ENCODE measurements around the gene PCNX4. TPM values are rescaled to one million over a fixed set of nuclear protein-coding genes. Genes with fewer than 3 reads are reported as not detected.

PCNX4 gene
- total and polyA plus RNA-seq, 2 donors (not counting 1 experiment from before 2014, with no cell fraction given) = 57.8 to 95.0 TPM

DNA sequence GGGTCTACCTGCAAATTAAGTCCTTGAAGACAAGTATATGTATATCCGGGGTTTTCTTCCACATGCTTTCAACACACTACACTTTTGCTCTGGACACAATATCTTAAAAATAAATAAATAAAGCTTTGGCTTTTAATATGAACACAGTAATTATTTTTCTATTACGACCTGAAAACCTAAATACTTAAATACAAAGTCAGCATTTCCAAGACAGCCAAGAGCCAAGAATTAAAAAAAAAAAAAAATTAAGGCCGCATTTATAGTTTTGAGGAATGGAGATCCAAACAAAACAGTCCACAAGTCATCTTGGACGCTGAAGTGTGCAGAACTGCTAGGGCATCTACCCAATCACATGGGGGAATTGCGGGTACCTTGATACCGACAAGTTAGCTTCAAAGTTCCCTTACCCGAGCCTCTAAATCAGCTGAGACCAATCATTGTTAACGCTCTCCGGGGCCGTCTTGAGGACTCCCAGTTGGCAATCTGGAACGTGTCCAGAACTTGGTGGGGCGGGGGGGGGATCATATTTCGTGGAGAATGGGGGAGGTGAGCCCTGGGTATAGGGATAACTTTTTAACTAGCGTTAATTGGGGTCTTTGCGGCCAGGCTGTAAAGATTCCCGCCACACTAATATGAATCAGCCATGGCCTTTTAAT lies 731 bp upstream of the PCNX4 start:
- TF ChIP-seq, protein P1, sequence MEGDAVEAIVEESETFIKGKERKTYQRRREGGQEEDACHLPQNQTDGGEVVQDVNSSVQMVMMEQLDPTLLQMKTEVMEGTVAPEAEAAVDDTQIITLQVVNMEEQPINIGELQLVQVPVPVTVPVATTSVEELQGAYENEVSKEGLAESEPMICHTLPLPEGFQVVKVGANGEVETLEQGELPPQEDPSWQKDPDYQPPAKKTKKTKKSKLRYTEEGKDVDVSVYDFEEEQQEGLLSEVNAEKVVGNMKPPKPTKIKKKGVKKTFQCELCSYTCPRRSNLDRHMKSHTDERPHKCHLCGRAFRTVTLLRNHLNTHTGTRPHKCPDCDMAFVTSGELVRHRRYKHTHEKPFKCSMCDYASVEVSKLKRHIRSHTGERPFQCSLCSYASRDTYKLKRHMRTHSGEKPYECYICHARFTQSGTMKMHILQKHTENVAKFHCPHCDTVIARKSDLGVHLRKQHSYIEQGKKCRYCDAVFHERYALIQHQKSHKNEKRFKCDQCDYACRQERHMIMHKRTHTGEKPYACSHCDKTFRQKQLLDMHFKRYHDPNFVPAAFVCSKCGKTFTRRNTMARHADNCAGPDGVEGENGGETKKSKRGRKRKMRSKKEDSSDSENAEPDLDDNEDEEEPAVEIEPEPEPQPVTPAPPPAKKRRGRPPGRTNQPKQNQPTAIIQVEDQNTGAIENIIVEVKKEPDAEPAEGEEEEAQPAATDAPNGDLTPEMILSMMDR (conservative IDR thresholded peaks at IDR 0.05 in 1 of 2, IDR thresholded peaks at IDR 0.05 in 1 of 2; ENCODE audit: low read depth in 1 of 2, low read length in 2 of 2) = no peak
- no peak for TF ChIP-seq EZH2 (IDR thresholded peaks at IDR 0.05; ENCODE audit: low read length, missing control alignments)
- peak overlapping the region; percentile 54 to 81 (median 74) for H3K4me3 ChIP-seq (replicated peaks in 1 of 4; ENCODE audit: control extremely low read depth in 1 of 4, insufficient read depth in 1 of 4, low read depth in 3 of 4, low read length in 4 of 4)
- H3K27ac ChIP-seq (ENCODE audit: insufficient read depth, low read length) = peak overlapping the region; percentile 94
- DNase-seq (ENCODE audit: low read depth in 2 of 2) = peak; percentile 80 to 89
- H2AFZ ChIP-seq (ENCODE audit: low read length) = peak overlapping the region; percentile 67
- H3K79me2 ChIP-seq (ENCODE audit: control insufficient read depth, insufficient read depth, low read length) = peaks cover 39% of the 10 kb centered on the region
- H4K20me1 ChIP-seq (ENCODE audit: control insufficient read depth, extremely low read depth, insufficient read depth, low read length) = no peaks in the 10 kb centered on the region
- no peaks in the 10 kb centered on the region for H3K36me3 ChIP-seq (ENCODE audit: control insufficient read depth, insufficient read depth, low read length)
- peaks cover 7% of the 10 kb centered on the region for H3K4me1 ChIP-seq (ENCODE audit: control insufficient read depth, extremely low read depth, insufficient read depth, low read length)
- H3K9me3 ChIP-seq (ENCODE audit: control insufficient read depth, insufficient read depth, low read depth, low read length) = no peaks in the 10 kb centered on the region
- H3K27me3 ChIP-seq (ENCODE audit: control insufficient read depth, insufficient read depth, low read length) = no peaks in the 10 kb centered on the region
- peak overlapping the region; percentile 81 for H3K4me2 ChIP-seq (ENCODE audit: extremely low read depth, insufficient read depth, low read length)
- H3K9ac ChIP-seq (ENCODE audit: insufficient read depth, low read length) = peak overlapping the region; percentile 91

DNA sequence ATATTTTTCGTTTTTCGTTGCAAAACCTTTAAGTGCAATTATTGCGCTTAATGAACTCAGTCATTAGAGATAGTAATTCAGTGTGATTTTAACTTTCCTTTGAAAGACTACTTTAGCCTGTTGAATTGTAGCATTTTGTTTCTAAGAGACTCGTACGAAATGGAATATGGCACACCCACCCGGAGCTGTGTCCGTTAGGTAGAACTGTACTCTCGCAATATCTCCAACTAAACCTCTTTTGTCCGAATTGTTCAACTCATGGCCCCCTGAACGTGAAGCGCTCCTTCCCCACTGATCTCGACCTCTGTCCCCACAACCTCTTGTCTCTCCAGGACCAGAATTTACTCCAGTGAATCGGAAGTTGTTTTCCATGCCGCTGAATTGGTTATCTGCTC lies 800 bp downstream of the PCNX4 start:
- H3K4me2 ChIP-seq (ENCODE audit: extremely low read depth, insufficient read depth, low read length) = peak overlapping the region; percentile 28
- no peak overlapping the region for H2AFZ ChIP-seq (ENCODE audit: low read length)
- TF ChIP-seq, protein P1 (conservative IDR thresholded peaks at IDR 0.05 in 1 of 2, IDR thresholded peaks at IDR 0.05 in 1 of 2; ENCODE audit: low read depth in 1 of 2, low read length in 2 of 2) = no peak
- no peak for TF ChIP-seq EZH2 (IDR thresholded peaks at IDR 0.05; ENCODE audit: low read length, missing control alignments)
- H3K9me3 ChIP-seq (ENCODE audit: control insufficient read depth, insufficient read depth, low read depth, low read length) = no peaks in the 10 kb centered on the region
- H4K20me1 ChIP-seq (ENCODE audit: control insufficient read depth, extremely low read depth, insufficient read depth, low read length) = no peaks in the 10 kb centered on the region
- H3K9ac ChIP-seq (ENCODE audit: insufficient read depth, low read length) = peak overlapping the region; percentile 91
- peak overlapping the region; percentile 54 to 81 (median 74) for H3K4me3 ChIP-seq (replicated peaks in 1 of 4; ENCODE audit: control extremely low read depth in 1 of 4, insufficient read depth in 1 of 4, low read depth in 3 of 4, low read length in 4 of 4)
- no peaks in the 10 kb centered on the region for H3K36me3 ChIP-seq (ENCODE audit: control insufficient read depth, insufficient read depth, low read length)
- H3K4me1 ChIP-seq (ENCODE audit: control insufficient read depth, extremely low read depth, insufficient read depth, low read length) = peaks cover 12% of the 10 kb centered on the region
- H3K27me3 ChIP-seq (ENCODE audit: control insufficient read depth, insufficient read depth, low read length) = no peaks in the 10 kb centered on the region
- H3K79me2 ChIP-seq (ENCODE audit: control insufficient read depth, insufficient read depth, low read length) = peaks cover 54% of the 10 kb centered on the region
- peak overlapping the region; percentile 94 for H3K27ac ChIP-seq (ENCODE audit: insufficient read depth, low read length)
- DNase-seq (ENCODE audit: low read depth in 2 of 2) = peak; percentile 57

DNA sequence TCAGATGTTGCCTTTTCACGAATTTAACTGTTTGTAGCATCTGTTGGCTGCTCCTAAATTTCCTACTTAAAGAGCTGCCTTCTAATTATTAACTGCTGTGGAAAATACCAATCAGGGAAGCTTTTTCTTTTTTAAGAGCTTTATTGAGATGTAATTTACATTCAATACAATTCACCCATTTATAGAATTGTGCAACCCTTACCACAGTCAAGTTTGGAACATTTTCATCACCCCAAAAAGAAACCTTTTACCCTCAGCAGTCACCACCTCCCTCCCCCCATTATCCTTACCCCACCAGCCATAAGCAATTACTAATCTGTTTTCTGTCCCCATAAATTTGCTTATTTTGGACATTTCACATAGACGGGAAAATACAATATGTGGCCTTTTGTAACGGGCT lies 1.4 kb downstream of the PCNX4 start:
- Histone ChIP-seq H3K27me3 (ENCODE audit: control insufficient read depth, insufficient read depth, low read length) (no peaks in the 10 kb centered on the region), H3K36me3 (ENCODE audit: control insufficient read depth, insufficient read depth, low read length) (no peaks in the 10 kb centered on the region), H4K20me1 (ENCODE audit: control insufficient read depth, extremely low read depth, insufficient read depth, low read length) (no peaks in the 10 kb centered on the region), H3K79me2 (ENCODE audit: control insufficient read depth, insufficient read depth, low read length) (peaks cover 59% of the 10 kb centered on the region), H3K27ac (ENCODE audit: insufficient read depth, low read length) (peak overlapping the region; percentile 94), H3K9ac (ENCODE audit: insufficient read depth, low read length) (peak overlapping the region; percentile 91), H2AFZ (ENCODE audit: low read length) (no peak overlapping the region), H3K4me3 (replicated peaks in 1 of 4; ENCODE audit: control extremely low read depth in 1 of 4, insufficient read depth in 1 of 4, low read depth in 3 of 4, low read length in 4 of 4) (peak overlapping the region; percentile 54 to 81 (median 74)), H3K9me3 (ENCODE audit: control insufficient read depth, insufficient read depth, low read depth, low read length) (no peaks in the 10 kb centered on the region), H3K4me2 (ENCODE audit: extremely low read depth, insufficient read depth, low read length) (peak overlapping the region; percentile 89), H3K4me1 (ENCODE audit: control insufficient read depth, extremely low read depth, insufficient read depth, low read length) (peaks cover 12% of the 10 kb centered on the region)
- DNase-seq (ENCODE audit: low read depth in 2 of 2) = peak in 1 of 2 donors; percentile 46
- no peak for TF ChIP-seq EZH2 (IDR thresholded peaks at IDR 0.05; ENCODE audit: low read length, missing control alignments)
- TF ChIP-seq, protein P1 (conservative IDR thresholded peaks at IDR 0.05 in 1 of 2, IDR thresholded peaks at IDR 0.05 in 1 of 2; ENCODE audit: low read depth in 1 of 2, low read length in 2 of 2) = no peak

Measured in fibroblast of lung (primary cell).